ENCODE results near the gene HSPA12B. TPM values are rescaled to one million over a fixed set of nuclear protein-coding genes. Genes with fewer than 3 reads are reported as not detected.

The HSPA12B gene
- total and polyA plus RNA-seq, 2 of the 13 experiments (the other 11 are each of a cell fraction or from before 2014, with no cell fraction given), result 0.01 TPM; not detected in 1

DNA sequence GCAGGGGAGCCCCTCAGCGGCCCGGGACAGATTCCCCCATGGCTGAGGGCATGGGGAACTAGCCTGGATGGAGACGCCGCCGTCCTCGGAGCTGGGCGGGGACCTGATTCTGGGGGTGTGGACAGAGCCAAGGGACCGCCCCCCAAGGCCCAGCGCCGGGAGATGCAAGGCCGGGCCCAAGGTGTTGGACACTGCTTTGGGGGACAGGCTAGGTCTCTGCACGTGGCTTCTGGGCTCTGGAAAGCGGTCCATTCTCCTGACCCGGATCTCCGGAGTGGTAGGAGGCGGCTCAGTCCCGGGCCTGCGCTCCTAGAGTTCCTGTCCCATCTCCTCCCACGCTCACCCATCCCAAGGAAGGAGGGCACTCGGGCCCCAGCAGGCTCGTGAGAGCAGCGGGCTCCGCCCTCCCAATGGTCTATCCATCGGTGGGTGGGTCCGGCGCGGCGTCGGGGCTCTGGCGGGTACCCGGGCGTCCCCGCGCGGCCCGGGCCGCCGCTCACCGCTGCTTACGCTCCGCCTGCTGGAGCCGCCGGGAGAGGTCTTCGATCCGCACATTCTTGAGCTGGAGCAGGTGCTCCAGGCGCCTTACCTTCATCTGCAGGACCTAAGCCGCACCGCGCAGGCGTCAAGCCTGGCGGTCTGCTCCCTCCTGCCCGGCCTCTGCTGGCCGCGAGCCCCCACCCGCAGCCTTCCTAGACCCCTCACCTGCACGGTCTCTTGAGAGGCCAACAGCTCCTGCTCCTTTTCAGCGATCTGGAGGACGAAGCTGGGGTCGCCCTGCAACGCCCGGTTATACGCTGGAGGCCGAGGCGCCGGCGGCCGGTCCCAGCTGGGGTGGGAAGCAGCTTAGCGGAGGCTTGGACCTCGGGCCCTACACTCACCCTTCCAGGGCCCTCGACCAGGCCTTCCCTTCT is 45.5 kb downstream of the HSPA12B start (continued):
- TF ChIP-seq, protein P1, sequence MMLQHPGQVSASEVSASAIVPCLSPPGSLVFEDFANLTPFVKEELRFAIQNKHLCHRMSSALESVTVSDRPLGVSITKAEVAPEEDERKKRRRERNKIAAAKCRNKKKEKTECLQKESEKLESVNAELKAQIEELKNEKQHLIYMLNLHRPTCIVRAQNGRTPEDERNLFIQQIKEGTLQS (CRISPR knock-in tag; IDR thresholded peaks at IDR 0.05), result no peak
- TF ChIP-seq CENPT (CRISPR knock-in tag; IDR thresholded peaks at IDR 0.05; ENCODE audit: low read depth) (peak; percentile 75; the same call in 1 of the 2 replicates), NR2F6 (IDR thresholded peaks at IDR 0.05) (no peak), NR2F6 (CRISPR knock-in tag; IDR thresholded peaks at IDR 0.05) (no peak), POLR2AphosphoS2 (IDR thresholded peaks at IDR 0.05; ENCODE audit: low read depth, low read length) (no peak), TBX2 (CRISPR knock-in tag; IDR thresholded peaks at IDR 0.05; ENCODE audit: borderline replicate concordance) (peak; percentile 34; the same call in 1 of the 2 replicates), ZNF766 (CRISPR knock-in tag; IDR thresholded peaks at IDR 0.05; ENCODE audit: borderline replicate concordance) (peak; percentile 30; the same call in 1 of the 2 replicates), RXRB (CRISPR knock-in tag; IDR thresholded peaks at IDR 0.05; ENCODE audit: borderline replicate concordance) (no peak), TP53 (CRISPR knock-in tag; conservative IDR thresholded peaks at IDR 0.05) (0 out of 2 replicates have a peak, but pooled peaks have one; percentile 44), SRF (IDR thresholded peaks at IDR 0.05; ENCODE audit: low read depth, low read length) (no peak), TMF1 (CRISPR knock-in tag; IDR thresholded peaks at IDR 0.05; ENCODE audit: low read depth) (no peak), ARNTL (CRISPR knock-in tag; IDR thresholded peaks at IDR 0.05) (no peak), SALL2 (CRISPR knock-in tag; IDR thresholded peaks at IDR 0.05) (no peak), ZNF609 (CRISPR knock-in tag; IDR thresholded peaks at IDR 0.05; ENCODE audit: borderline replicate concordance) (no peak; the same call in 1 of the 2 replicates), SETDB1 (CRISPR knock-in tag; IDR thresholded peaks at IDR 0.05; ENCODE audit: borderline replicate concordance) (no peak), MXI1 (IDR thresholded peaks at IDR 0.05; ENCODE audit: borderline replicate concordance, low read depth, low read length) (peak; percentile 25; the same call in 1 of the 3 replicates), MYC (CRISPR knock-in tag; IDR thresholded peaks at IDR 0.05; ENCODE audit: borderline replicate concordance) (peak; percentile 17; the same call in 1 of the 2 replicates), XRCC5 (optimal IDR thresholded peaks at IDR 0.05; ENCODE audit: low read length) (peak; percentile 70), ZNF709 (CRISPR knock-in tag; IDR thresholded peaks at IDR 0.05) (no peak)
- TF ChIP-seq, protein P2, sequence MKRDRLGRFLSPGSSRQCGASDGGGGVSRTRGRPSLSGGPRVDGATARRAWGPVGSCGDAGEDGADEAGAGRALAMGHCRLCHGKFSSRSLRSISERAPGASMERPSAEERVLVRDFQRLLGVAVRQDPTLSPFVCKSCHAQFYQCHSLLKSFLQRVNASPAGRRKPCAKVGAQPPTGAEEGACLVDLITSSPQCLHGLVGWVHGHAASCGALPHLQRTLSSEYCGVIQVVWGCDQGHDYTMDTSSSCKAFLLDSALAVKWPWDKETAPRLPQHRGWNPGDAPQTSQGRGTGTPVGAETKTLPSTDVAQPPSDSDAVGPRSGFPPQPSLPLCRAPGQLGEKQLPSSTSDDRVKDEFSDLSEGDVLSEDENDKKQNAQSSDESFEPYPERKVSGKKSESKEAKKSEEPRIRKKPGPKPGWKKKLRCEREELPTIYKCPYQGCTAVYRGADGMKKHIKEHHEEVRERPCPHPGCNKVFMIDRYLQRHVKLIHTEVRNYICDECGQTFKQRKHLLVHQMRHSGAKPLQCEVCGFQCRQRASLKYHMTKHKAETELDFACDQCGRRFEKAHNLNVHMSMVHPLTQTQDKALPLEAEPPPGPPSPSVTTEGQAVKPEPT (CRISPR knock-in tag; IDR thresholded peaks at IDR 0.05; ENCODE audit: low read depth), result no peak
- TF ChIP-seq, protein P3, sequence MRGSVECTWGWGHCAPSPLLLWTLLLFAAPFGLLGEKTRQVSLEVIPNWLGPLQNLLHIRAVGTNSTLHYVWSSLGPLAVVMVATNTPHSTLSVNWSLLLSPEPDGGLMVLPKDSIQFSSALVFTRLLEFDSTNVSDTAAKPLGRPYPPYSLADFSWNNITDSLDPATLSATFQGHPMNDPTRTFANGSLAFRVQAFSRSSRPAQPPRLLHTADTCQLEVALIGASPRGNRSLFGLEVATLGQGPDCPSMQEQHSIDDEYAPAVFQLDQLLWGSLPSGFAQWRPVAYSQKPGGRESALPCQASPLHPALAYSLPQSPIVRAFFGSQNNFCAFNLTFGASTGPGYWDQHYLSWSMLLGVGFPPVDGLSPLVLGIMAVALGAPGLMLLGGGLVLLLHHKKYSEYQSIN (CRISPR knock-in tag; IDR thresholded peaks at IDR 0.05; ENCODE audit: borderline replicate concordance), result no peak

Measured in HepG2 (cell line).